Body of pancreas (tissue), 4 donors: Measurements from ENCODE around the gene RNFT2.

Experiments
- POLR2A ChIP-seq, 3 donors: fragments of 450-650 bp; IDR thresholded peaks; one replicate each; pipeline ENCODE4 v1.6.1; 2016; ENCODE audit warnings: antibody characterized with exemption in 3 of 3, mild to moderate bottlenecking in 2 of 3
- TF ChIP-seq, protein P1 (sequence below), 7 experiments: fragments of 450-650 bp in 4 of 7; fragments of 200-600 bp in 3 of 7; sonication (generic) in 3 of 7; IDR thresholded peaks; one replicate each; pipeline ENCODE4 v1.5.1; 2016 to 2019; ENCODE audit warnings: antibody characterized with exemption in 7 of 7

GRCh38 chr12:116894913-116895312 lies 156.8 kb downstream of the RNFT2 start:
- no peak for TF ChIP-seq POLR2A (IDR thresholded peaks at IDR 0.05)
- TF ChIP-seq, protein P1, sequence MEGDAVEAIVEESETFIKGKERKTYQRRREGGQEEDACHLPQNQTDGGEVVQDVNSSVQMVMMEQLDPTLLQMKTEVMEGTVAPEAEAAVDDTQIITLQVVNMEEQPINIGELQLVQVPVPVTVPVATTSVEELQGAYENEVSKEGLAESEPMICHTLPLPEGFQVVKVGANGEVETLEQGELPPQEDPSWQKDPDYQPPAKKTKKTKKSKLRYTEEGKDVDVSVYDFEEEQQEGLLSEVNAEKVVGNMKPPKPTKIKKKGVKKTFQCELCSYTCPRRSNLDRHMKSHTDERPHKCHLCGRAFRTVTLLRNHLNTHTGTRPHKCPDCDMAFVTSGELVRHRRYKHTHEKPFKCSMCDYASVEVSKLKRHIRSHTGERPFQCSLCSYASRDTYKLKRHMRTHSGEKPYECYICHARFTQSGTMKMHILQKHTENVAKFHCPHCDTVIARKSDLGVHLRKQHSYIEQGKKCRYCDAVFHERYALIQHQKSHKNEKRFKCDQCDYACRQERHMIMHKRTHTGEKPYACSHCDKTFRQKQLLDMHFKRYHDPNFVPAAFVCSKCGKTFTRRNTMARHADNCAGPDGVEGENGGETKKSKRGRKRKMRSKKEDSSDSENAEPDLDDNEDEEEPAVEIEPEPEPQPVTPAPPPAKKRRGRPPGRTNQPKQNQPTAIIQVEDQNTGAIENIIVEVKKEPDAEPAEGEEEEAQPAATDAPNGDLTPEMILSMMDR (IDR thresholded peaks at IDR 0.05), result no peak
